HEK293T (cell line): ENCODE measurements around the gene AASS.

ENCODE experiments used
- BHLHE40 ChIP-seq: fragments of 450-650 bp; IDR thresholded peaks from 2 replicates; pipeline ENCODE4 v1.6.1; 2016; ENCODE audit warnings: mild to moderate bottlenecking, moderate library complexity, borderline replicate concordance
- ELF4 ChIP-seq: fragments of 450-650 bp; IDR thresholded peaks from 2 replicates; pipeline ENCODE4 v1.6.1; 2017; ENCODE audit warnings: antibody characterized with exemption
- FOXK2 ChIP-seq: fragments of 450-650 bp; IDR thresholded peaks from 2 replicates; pipeline ENCODE4 v1.6.1; 2016; ENCODE audit warnings: mild to moderate bottlenecking
- FOXM1 ChIP-seq: fragments of 450-650 bp; IDR thresholded peaks from 2 replicates; pipeline ENCODE4 v1.6.1; 2017; ENCODE audit warnings: mild to moderate bottlenecking, borderline replicate concordance
- HDGF ChIP-seq: fragments of 450-650 bp; IDR thresholded peaks from 2 replicates; pipeline ENCODE4 v1.6.1; 2017; ENCODE audit warnings: antibody characterized with exemption, borderline replicate concordance
- LEF1 ChIP-seq: fragments of 450-650 bp; IDR thresholded peaks from 2 replicates; pipeline ENCODE4 v1.6.1; 2017; ENCODE audit warnings: mild to moderate bottlenecking, borderline replicate concordance
- NFRKB ChIP-seq: fragments of 450-650 bp; IDR thresholded peaks from 2 replicates; pipeline ENCODE4 v1.6.1; 2016; ENCODE audit warnings: mild to moderate bottlenecking, moderate library complexity
- SP1 ChIP-seq: fragments of 450-650 bp; IDR thresholded peaks from 2 replicates; pipeline ENCODE4 v1.6.1; 2017
- SUZ12 ChIP-seq: fragments of 450-650 bp; IDR thresholded peaks from 2 replicates; pipeline ENCODE4 v1.6.1; 2016; ENCODE audit warnings: mild to moderate bottlenecking
- ZNF384 ChIP-seq: fragments of 450-650 bp; IDR thresholded peaks from 2 replicates; pipeline ENCODE4 v1.6.1; 2016
- TF ChIP-seq, protein P1 (sequence below): fragments of 450-650 bp; IDR thresholded peaks from 2 replicates; pipeline ENCODE4 v1.6.1; 2016

DNA sequence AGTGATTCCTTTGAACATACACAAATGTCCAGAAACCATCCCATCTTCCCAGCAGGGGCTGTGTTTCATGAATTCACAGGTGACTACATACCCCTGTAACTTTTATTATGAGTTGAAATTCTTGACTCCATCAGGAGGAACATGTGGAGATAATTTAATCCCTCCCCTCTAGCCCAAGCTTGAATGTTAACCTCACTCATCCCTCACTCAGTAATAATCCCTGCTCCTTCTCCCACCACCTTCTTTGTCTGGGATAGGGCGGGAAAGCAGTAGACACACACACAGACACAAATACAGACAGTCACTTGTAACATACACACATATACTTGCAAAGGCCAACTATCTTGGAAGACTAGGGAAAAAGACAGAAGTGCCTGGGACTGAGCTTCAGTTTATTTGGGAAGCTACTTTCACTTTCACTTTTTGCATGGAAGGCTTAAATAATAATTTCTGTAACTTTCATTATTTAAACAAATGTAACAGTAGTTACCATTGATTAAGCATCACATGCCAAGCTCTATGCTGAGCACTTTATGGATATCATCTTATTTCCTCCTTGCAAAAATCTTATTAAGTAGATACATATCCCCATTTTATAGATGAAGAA, 7.3 kb downstream of the AASS start:
- TF ChIP-seq FOXK2 (no peak), FOXM1 (no peak), SP1 (no peak), BHLHE40 (no peak), SUZ12 (no peak), ZNF384 (no peak), LEF1 (no peak), ELF4 (no peak), HDGF (no peak), NFRKB (no peak)
- TF ChIP-seq, protein P1, sequence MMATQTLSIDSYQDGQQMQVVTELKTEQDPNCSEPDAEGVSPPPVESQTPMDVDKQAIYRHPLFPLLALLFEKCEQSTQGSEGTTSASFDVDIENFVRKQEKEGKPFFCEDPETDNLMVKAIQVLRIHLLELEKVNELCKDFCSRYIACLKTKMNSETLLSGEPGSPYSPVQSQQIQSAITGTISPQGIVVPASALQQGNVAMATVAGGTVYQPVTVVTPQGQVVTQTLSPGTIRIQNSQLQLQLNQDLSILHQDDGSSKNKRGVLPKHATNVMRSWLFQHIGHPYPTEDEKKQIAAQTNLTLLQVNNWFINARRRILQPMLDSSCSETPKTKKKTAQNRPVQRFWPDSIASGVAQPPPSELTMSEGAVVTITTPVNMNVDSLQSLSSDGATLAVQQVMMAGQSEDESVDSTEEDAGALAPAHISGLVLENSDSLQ = no peak
